HCT116 (cell line): ENCODE results near the gene CROCC. TPM values are rescaled to one million over a fixed set of nuclear protein-coding genes. Genes with fewer than 3 reads are reported as not detected.

Source experiments
- ATAC-seq: fragments of 200-7000 bp; cut with Tn5 transposase; 2 replicates; pipeline ENCODE4 v1.9.1; 2020; ENCODE audit warnings: mild to moderate bottlenecking, moderate library complexity
- BruUV-seq: library from RNA; stranded (reverse); fragments of 400-500 nt; replicated peaks from 2 replicates; lab custom pipeline; 2021; lab: Mats Ljungman, UMichigan
- CTCF ChIA-PET: fragments of 300-600 bp; sonication (Branson Sonifier 250); formaldehyde crosslinking; loops from one replicate; lab custom pipeline; 2021; ENCODE audit warnings: antibody characterized with exemption; lab: Charles Lee
- POLR2A ChIA-PET: fragments of 300-600, 350-600 bp; sonication (Branson Sonifier 250); formaldehyde crosslinking; loops from one replicate; lab custom pipeline; 2021; ENCODE audit warnings: antibody characterized with exemption; lab: Charles Lee
- RAD21 ChIA-PET, 2 experiments: fragments of 300-600 bp; sonication (Branson Sonifier 250); formaldehyde crosslinking; loops; one replicate each; lab custom pipeline; 2023; ENCODE audit warnings: low total read pairs in 2 of 2; ENCODE audit not compliant: uncharacterized antibody in 2 of 2, unreplicated experiment in 2 of 2, low non-redundant PET in 1 of 2; lab: Charles Lee
- DNase-seq: peaks from one replicate; pipeline ENCODE4 v3.0.0-alpha.2; 2010; ENCODE audit warnings: low read depth, low spot score
- H2AFZ ChIP-seq: fragments of 200-600 bp; shearing (Covaris generic), sonication (generic); 2 replicates; pipeline ENCODE4 v1.6.1; 2017; ENCODE audit warnings: low read depth, mixed run types, mixed read lengths, antibody characterized with exemption, low read length; ENCODE audit not compliant: poor library complexity, severe bottlenecking
- H3K27ac ChIP-seq: 2 replicates; pipeline ENCODE4 v1.5.1; 2012; ENCODE audit warnings: low read depth, low read length
- H3K27me3 ChIP-seq: fragments of 200-600 bp; sonication (generic); 2 replicates; pipeline ENCODE4 v1.6.1; 2016; ENCODE audit warnings: mixed run types, low read length, mixed read lengths; ENCODE audit not compliant: insufficient read depth
- H3K36me3 ChIP-seq, 2 experiments: fragments of 200-500 bp in 1 of 2; fragments of 200-600 bp in 1 of 2; sonication (Bioruptor generic) in 1 of 2; sonication (generic) in 1 of 2; 2 replicates each; pipeline versions ENCODE4 v1.5.1 to v1.6.1; 2014 to 2016; ENCODE audit warnings: low read length in 2 of 2, inconsistent platforms in 1 of 2, mixed read lengths in 1 of 2, mixed run types in 1 of 2; ENCODE audit not compliant: insufficient read depth in 2 of 2, control insufficient read depth in 1 of 2
- H3K4me1 ChIP-seq, 2 experiments: fragments of 200-600 bp in 1 of 2; sonication (generic) in 1 of 2; 2 replicates each; pipeline versions ENCODE4 v1.5.1 to v1.6.1; 2012 to 2017; ENCODE audit warnings: low read length in 2 of 2, inconsistent platforms in 1 of 2, mild to moderate bottlenecking in 1 of 2, mixed read lengths in 1 of 2, mixed run types in 1 of 2, moderate library complexity in 1 of 2; ENCODE audit not compliant: insufficient read depth in 2 of 2, control insufficient read depth in 1 of 2
- H3K4me2 ChIP-seq: fragments of 200-600 bp; sonication (generic); 2 replicates; pipeline ENCODE4 v1.6.1; 2017; ENCODE audit warnings: mixed run types, low read length, mixed read lengths
- H3K4me3 ChIP-seq, 2 experiments: fragments of 200-600 bp in 1 of 2; sonication (generic) in 1 of 2; replicated peaks in 1 of 2; 2 replicates each; pipeline ENCODE4 v1.5.1; 2011 to 2016; ENCODE audit warnings: low read length in 2 of 2, control low read depth in 1 of 2, low read depth in 1 of 2, mild to moderate bottlenecking in 1 of 2, mixed read lengths in 1 of 2, mixed run types in 1 of 2
- H3K79me2 ChIP-seq: fragments of 200-600 bp; sonication (generic); 2 replicates; pipeline ENCODE4 v1.6.1; 2017; ENCODE audit warnings: mild to moderate bottlenecking, mixed run types, low read length, moderate library complexity, mixed read lengths; ENCODE audit not compliant: insufficient read depth
- H3K9ac ChIP-seq: fragments of 200-600 bp; sonication (generic); 2 replicates; pipeline ENCODE4 v1.6.1; 2016; ENCODE audit warnings: low read length, mixed read lengths
- H3K9me2 ChIP-seq: fragments of 200-600 bp; sonication (generic), shearing (Covaris generic); 2 replicates; pipeline ENCODE4 v1.6.1; 2017; ENCODE audit warnings: mixed run types, mild to moderate bottlenecking, moderate library complexity; ENCODE audit not compliant: insufficient read depth
- H3K9me3 ChIP-seq, 2 experiments: fragments of 200-500 bp in 1 of 2; fragments of 200-600 bp in 1 of 2; sonication (Bioruptor generic) in 1 of 2; sonication (generic) in 1 of 2; 2 replicates each; pipeline ENCODE4 v1.6.1; 2014 to 2017; ENCODE audit warnings: low read length in 2 of 2, mixed read lengths in 2 of 2, inconsistent platforms in 1 of 2, low read depth in 1 of 2, mild to moderate bottlenecking in 1 of 2, mixed run types in 1 of 2, moderate library complexity in 1 of 2; ENCODE audit not compliant: control insufficient read depth in 1 of 2, insufficient read depth in 1 of 2
- H4K20me1 ChIP-seq: fragments of 200-600 bp; sonication (generic), shearing (Covaris generic); 2 replicates; pipeline ENCODE4 v1.6.1; 2017; ENCODE audit warnings: mixed run types, mild to moderate bottlenecking, moderate library complexity; ENCODE audit not compliant: insufficient read depth
- CEBPB ChIP-seq: IDR thresholded peaks from 2 replicates; pipeline ENCODE4 v1.6.1; 2012; ENCODE audit warnings: low read depth
- CTCF ChIP-seq, 3 experiments: fragments of 200-600 bp in 1 of 3; sonication (generic) in 1 of 3; IDR thresholded peaks in 2 of 3; conservative IDR thresholded peaks in 1 of 3; 2 replicates each; pipeline ENCODE4 v1.5.1; 2012 to 2017; ENCODE audit warnings: low read depth in 2 of 3, low read length in 2 of 3, antibody characterized with exemption in 1 of 3, borderline replicate concordance in 1 of 3, control low read depth in 1 of 3, mild to moderate bottlenecking in 1 of 3, mixed read lengths in 1 of 3, mixed run types in 1 of 3, moderate library complexity in 1 of 3; ENCODE audit not compliant: insufficient read depth in 1 of 3
- EGR1 ChIP-seq: IDR thresholded peaks from 2 replicates; pipeline ENCODE4 v1.6.1; 2012; ENCODE audit warnings: low read depth
- EZH2 ChIP-seq: fragments of 200-600 bp; sonication (generic); IDR thresholded peaks from 2 replicates; pipeline ENCODE4 v1.6.1; 2017; ENCODE audit warnings: antibody characterized with exemption, mixed run types
- EZH2phosphoT487 ChIP-seq: fragments of 200-600 bp; IDR thresholded peaks from 2 replicates; pipeline ENCODE4 v1.6.1; 2018; ENCODE audit warnings: antibody characterized with exemption, borderline replicate concordance
- SP1 ChIP-seq: IDR thresholded peaks from 2 replicates; pipeline ENCODE4 v1.6.1; 2012; ENCODE audit warnings: low read depth
- SRF ChIP-seq: IDR thresholded peaks from 2 replicates; pipeline ENCODE4 v1.6.1; 2012; ENCODE audit warnings: low read depth
- TCF7L2 ChIP-seq: IDR thresholded peaks from 2 replicates; pipeline ENCODE4 v1.7.0; 2011; ENCODE audit warnings: borderline replicate concordance, inconsistent platforms; ENCODE audit not compliant: insufficient read depth, insufficient read length; ENCODE audit errors: extremely low read depth
- YY1 ChIP-seq: IDR thresholded peaks from 2 replicates; pipeline ENCODE4 v1.6.1; 2011; ENCODE audit warnings: low read length, low read depth, moderate library complexity, mild to moderate bottlenecking; ENCODE audit not compliant: insufficient replicate concordance; ENCODE audit errors: extremely low read depth
- ZBTB33 ChIP-seq: IDR thresholded peaks from 2 replicates; pipeline ENCODE4 v1.6.1; 2011; ENCODE audit warnings: mild to moderate bottlenecking, low read length, moderate library complexity; ENCODE audit not compliant: insufficient replicate concordance; ENCODE audit errors: extremely low read depth
- ZFX ChIP-seq: fragments of 450-650 bp; IDR thresholded peaks from 2 replicates; pipeline ENCODE4 v1.6.1; 2017
- ZNF274 ChIP-seq: fragments of 200-500 bp; sonication (Bioruptor generic); IDR thresholded peaks from 2 replicates; pipeline ENCODE4 v1.6.1; 2014; ENCODE audit warnings: mild to moderate bottlenecking, low read depth, low read length, inconsistent platforms
- intact Hi-C: fragments of 100-400 bp; cut with micrococcal nuclease; formaldehyde crosslinking; loops from 2 replicates; pipeline ENCODE4 v1.10.0; 2022
- total RNA-seq: library from RNA; stranded (reverse); gene quantifications from one replicate; pipeline ENCODE4 v1.2.1, GENCODE V29; 2021; ENCODE audit not compliant: unreplicated experiment

Gene CROCC
- total RNA-seq, 1 experiment from 2014 or later, result 30.1 TPM

GRCh38 chr1:17013491-17014320 is 92.0 kb downstream of the CROCC start:
- Histone ChIP-seq H3K79me2 (no peaks in the 10 kb centered on the region), H3K4me2 (no peak overlapping the region), H3K9me2 (no peaks in the 10 kb centered on the region), H3K4me3 (no peak overlapping the region), H2AFZ (no peak overlapping the region), H4K20me1 (no peaks in the 10 kb centered on the region), H3K9me3 (no peaks in the 10 kb centered on the region), H3K9ac (no peak overlapping the region), H3K4me1 (peaks cover 17 to 40% of the 10 kb centered on the region in 2 experiments), H3K27ac (no peak overlapping the region), H3K36me3 (peaks cover 5 to 7% of the 10 kb centered on the region in 2 experiments; a peak in 3 of 4 replicates), H3K27me3 (no peaks in the 10 kb centered on the region)
- no peak for DNase-seq
- ChIA-PET RAD21 (no interaction called here), CTCF (no interaction called here), POLR2A (interaction anchor here (1.3 kb wide), 1 partner anchor 109 kb away, joined by 4 read pairs; no protein-coding TSS in a partner anchor)
- intact Hi-C loops, result loop anchor here (5.0 kb wide), 2 partner anchors 34 to 51 kb away; no protein-coding TSS in a partner anchor
- no TSS peak for BruUV-seq
- TF ChIP-seq CTCF (IDR thresholded peaks at IDR 0.05 in 2 of 3, conservative IDR thresholded peaks at IDR 0.05 in 1 of 3; ENCODE audit: borderline replicate concordance in 1 of 3, insufficient read depth in 1 of 3, low read depth in 2 of 3, low read length in 2 of 3), result no peak
- no peak for TF ChIP-seq ZFX
- no peak for TF ChIP-seq SP1
- TF ChIP-seq EZH2phosphoT487, result no peak
- no peak for TF ChIP-seq ZBTB33
- TF ChIP-seq SRF, result no peak
- no peak for TF ChIP-seq EGR1
- TF ChIP-seq CEBPB, result no peak
- no peak for TF ChIP-seq TCF7L2
- TF ChIP-seq ZNF274, result no peak
- TF ChIP-seq YY1, result no peak
- no peak for TF ChIP-seq EZH2
- no peak for ATAC-seq
